ENCODE measurements around the gene FHOD3. TPM values are rescaled to one million over a fixed set of nuclear protein-coding genes. Genes with fewer than 3 reads are reported as not detected.

Gene FHOD3
- total RNA-seq, 1 experiment from 2014 or later = 8.7 TPM

- DNase-seq (ENCODE audit: low read depth) = no peak
These were observed 83.6 kb downstream of the FHOD3 start for GRCh38 chr18:36381075-36381474.

- DNase-seq (ENCODE audit: low read depth) = no peak
These were observed 85.3 kb downstream of the FHOD3 start for GRCh38 chr18:36382854-36383253.

- no peak for DNase-seq (ENCODE audit: low read depth)
These were observed 88.8 kb downstream of the FHOD3 start for GRCh38 chr18:36386150-36386920.

- DNase-seq (ENCODE audit: low read depth) = no peak
These were observed 89.8 kb downstream of the FHOD3 start for GRCh38 chr18:36387310-36387709.

- DNase-seq (ENCODE audit: low read depth) = no peak
These were observed 90.8 kb downstream of the FHOD3 start for GRCh38 chr18:36388310-36388709.

GRCh38 chr18:36389027-36389426, 91.5 kb downstream of the FHOD3 start:
- DNase-seq (ENCODE audit: low read depth) = no peak

GRCh38 chr18:36389811-36390581, 92.5 kb downstream of the FHOD3 start:
- no peak for DNase-seq (ENCODE audit: low read depth)

GRCh38 chr18:36391426-36392145, 94.1 kb downstream of the FHOD3 start:
- no peak for DNase-seq (ENCODE audit: low read depth)

GRCh38 chr18:36392164-36392978, 94.9 kb downstream of the FHOD3 start:
- DNase-seq (ENCODE audit: low read depth) = no peak

GRCh38 chr18:36392979-36393287, 95.4 kb downstream of the FHOD3 start:
- no peak for DNase-seq (ENCODE audit: low read depth)

- no peak for DNase-seq (ENCODE audit: low read depth)
These were observed 97.0 kb downstream of the FHOD3 start for GRCh38 chr18:36394486-36394885.

GRCh38 chr18:36396190-36396589, 98.7 kb downstream of the FHOD3 start:
- DNase-seq (ENCODE audit: low read depth) = no peak

- no peak for DNase-seq (ENCODE audit: low read depth)
These were observed 99.5 kb downstream of the FHOD3 start for GRCh38 chr18:36397033-36397432.

GRCh38 chr18:36398419-36398818, 100.9 kb downstream of the FHOD3 start:
- no peak for DNase-seq (ENCODE audit: low read depth)

- no peak for DNase-seq (ENCODE audit: low read depth)
These were observed 101.5 kb downstream of the FHOD3 start for GRCh38 chr18:36399055-36399454.

- DNase-seq (ENCODE audit: low read depth) = no peak
These were observed 103.9 kb downstream of the FHOD3 start for GRCh38 chr18:36401462-36401861.

GRCh38 chr18:36402765-36403396, 105.4 kb downstream of the FHOD3 start:
- no peak for DNase-seq (ENCODE audit: low read depth)

GRCh38 chr18:36403896-36404820, 106.6 kb downstream of the FHOD3 start:
- DNase-seq (ENCODE audit: low read depth) = no peak

- no peak for DNase-seq (ENCODE audit: low read depth)
These were observed 108.1 kb downstream of the FHOD3 start for GRCh38 chr18:36405611-36406010.

- DNase-seq (ENCODE audit: low read depth) = no peak
These were observed 109.3 kb downstream of the FHOD3 start for GRCh38 chr18:36406805-36407204.
